HG02610 (cell line): Measurements from ENCODE around the gene TCF4.

Experiments used
- ATAC-seq: cut with Tn5 transposase; IDR thresholded peaks from one replicate; pipeline ENCODE4 v1.9.1; 2021; ENCODE audit warnings: mild to moderate bottlenecking, moderate library complexity; ENCODE audit not compliant: unreplicated experiment

The TCF4 gene

DNA sequence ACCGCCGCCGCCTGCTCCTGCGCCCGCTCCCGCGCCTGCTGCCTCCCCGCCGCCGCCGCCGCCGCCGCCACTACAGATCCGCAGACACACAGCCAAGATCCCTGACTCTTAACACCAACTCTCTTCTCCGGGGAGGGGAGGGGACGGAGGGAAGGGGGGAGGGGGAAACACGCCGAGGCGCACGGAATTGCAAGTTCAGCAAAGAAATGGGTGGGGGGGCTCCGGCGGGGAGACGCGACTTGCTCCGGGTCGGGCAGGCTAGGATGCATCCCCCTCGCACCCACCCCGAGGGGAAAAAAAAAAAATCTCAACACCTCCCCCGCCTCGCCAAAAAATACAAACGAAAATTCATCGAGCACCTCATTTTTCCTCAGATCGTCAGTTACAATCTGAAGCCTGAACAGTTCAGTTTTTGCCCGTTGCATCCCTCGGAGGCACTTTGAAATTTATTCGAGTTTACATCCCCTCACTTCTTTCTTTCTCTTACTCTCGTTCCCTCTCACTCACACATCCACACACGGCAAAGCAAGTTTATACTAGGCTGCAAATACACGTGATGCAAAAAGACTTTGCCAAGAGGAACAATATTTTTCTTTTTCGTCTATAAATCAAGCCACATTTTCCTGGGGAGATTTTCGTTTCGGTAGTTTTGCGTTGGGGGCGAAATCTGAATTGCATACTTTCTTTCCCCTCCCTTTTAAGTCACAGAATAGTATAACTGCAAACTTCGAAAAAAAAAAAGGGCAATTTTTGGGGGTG is at the start of gene TCF4:
Gene TCF4 (minus strand): TSS at position 82 of the 759 bp plus-strand sequence. CDS start 1,076 bp downstream, outside the sequence.
- no peak for ATAC-seq

DNA sequence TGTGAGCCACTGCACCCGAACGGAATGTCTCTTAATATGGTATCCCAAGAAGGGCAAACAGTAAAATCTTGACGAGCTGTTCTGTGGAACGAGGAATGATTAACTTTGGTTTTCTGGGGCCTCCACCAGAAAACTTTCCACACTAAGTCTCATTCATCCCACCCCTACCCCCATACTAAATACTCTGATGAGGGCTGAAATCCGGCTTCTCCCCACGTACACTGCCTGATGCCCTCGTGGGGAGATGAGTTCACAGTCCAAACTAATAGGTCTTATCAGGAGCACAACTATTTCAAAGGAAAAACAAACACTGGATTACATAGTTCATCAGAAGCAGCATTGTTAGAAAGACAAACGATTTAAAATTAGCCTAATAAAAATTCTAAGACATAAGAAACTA is 49.2 kb upstream of the TCF4 start:
- no peak for ATAC-seq

GRCh38 chr18:55635439-55635838 is 47.4 kb upstream of the TCF4 start:
- no peak for ATAC-seq

GRCh38 chr18:55634545-55634944 is 46.6 kb upstream of the TCF4 start:
- no peak for ATAC-seq

- ATAC-seq = no peak
Observed at GRCh38 chr18:55633032-55633431, 45.0 kb upstream of the TCF4 start.

DNA sequence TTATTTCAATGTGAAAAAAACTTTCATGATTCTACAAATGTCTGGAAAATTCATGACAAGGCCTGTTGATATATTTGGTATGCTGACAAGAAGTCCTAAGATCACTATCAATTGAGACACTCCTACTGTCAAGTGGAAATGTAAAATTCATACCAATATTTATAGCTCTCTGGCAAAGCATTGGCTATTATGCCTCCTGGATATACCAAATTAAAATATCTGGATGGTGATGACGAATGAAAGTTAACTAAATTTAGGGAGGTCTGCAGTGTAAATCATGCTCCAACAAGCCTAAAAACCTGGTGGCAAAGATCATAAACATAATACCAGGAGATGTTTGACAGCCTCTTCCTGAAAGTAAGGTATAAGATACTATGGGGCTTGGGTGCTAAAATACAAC is 41.1 kb upstream of the TCF4 start:
- no peak for ATAC-seq

DNA sequence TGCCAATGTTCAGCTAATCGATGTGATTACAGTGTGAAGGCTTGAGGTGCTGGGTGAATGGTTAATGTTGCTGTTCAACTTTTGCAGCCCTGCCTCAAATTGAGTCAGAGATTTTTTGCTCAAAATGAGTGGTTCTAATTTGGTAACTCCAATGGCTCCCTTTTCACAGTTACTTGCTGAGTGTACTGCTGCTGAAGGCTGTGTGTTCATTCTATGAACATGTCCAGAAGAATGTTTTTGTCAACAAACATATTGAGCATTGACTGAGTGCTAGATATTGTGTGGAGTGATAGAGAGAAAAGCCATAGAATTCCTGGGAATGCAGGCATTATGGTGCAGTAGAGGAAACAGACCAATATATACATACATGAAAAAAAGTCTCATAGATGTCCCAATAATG is 39.0 kb upstream of the TCF4 start:
- no peak for ATAC-seq

DNA sequence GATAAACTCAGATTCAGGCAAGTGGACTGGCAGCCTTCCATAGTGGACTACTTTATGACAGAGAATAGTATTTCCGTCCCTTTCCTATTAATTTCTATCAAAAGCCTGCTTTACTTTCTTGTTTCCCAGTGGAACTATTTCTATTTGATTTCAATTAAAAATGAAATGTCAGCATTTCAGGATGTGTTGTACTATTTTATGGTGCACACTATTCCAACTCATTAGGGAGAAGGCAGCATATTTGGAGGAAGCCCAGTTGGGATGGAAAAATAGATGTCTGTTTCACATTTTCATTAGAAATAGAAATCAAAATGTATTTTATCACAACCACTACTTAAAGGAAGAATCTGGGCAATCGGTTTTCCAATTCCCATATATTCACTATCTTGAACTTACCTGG is 37.9 kb upstream of the TCF4 start:
- no peak for ATAC-seq

GRCh38 chr18:55623626-55624025 is 35.6 kb upstream of the TCF4 start:
- no peak for ATAC-seq

GRCh38 chr18:55610506-55610905 is 22.5 kb upstream of the TCF4 start:
- ATAC-seq = no peak

DNA sequence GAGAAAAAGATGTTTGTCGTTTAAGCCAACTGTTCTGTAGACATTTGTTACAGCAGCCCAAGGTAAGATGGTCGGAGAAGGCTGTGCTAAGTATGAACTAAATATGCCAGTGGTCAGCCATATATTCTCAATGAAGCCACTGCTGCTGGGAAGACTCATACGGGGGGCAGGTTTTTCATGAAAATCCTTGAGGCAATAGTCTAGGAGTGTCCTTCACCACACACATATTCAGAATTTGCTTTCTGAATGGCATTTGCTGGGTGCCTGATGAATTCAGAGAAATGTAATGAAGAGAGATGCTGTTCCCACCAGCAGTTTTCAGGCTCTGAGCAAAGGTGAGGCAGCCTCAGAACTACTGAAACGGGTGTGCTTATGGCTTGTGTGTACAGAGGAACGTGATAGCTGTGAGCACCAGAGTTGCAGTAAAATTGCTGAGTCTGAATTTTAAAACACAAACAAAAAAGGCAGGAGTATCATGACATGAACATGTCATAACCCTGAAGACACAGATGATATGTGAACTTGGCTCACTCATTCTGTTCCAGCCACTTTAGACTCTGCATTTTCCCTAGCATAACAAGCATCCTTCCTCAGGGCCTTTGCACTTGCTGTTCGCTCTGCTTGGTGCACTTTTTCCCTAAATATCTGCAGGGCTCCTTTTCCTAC is 21.3 kb upstream of the TCF4 start:
- ATAC-seq = no peak

DNA sequence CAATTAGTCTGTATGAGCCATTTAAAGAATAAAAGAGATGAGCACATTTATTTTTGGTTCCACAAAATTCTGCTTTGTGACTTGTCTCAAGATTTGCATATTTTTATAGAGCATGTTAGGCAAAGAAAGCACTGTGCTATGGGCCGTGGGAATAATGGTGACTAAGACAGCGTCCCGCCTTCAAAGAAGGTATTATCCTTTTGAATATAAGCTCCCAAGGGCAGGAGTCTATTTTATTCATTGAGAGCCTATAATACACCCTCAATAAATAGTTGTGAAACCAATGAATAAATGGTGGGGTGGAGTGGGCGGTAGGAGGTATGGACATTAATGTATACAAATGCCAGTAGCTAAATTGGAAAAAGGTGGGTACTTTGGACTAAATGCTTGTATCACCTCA is 20.5 kb upstream of the TCF4 start:
- no peak for ATAC-seq

DNA sequence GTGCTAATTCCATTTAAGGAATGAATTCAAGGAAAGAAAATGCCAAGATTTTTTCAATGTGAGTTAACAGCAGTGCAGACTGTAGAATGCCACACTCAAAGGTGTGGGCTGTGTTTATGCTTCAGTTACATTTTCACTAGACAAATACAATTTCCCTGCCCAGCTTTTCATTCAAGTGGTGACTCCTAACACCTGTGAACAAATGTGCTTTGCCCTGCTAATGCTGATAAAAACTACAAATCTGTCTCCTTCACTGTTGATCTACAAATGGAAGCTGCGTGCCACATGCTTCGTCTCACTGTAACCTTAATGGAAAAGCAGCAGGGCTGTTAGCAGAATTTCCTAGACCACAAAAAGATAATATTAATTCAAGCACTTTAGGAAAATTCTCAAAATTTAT is 19.8 kb upstream of the TCF4 start:
- no peak for ATAC-seq

GRCh38 chr18:55605733-55606338 is 17.8 kb upstream of the TCF4 start:
- peak; percentile 80 for ATAC-seq

- no peak for ATAC-seq
Observed at GRCh38 chr18:55603775-55604174, 15.8 kb upstream of the TCF4 start.

DNA sequence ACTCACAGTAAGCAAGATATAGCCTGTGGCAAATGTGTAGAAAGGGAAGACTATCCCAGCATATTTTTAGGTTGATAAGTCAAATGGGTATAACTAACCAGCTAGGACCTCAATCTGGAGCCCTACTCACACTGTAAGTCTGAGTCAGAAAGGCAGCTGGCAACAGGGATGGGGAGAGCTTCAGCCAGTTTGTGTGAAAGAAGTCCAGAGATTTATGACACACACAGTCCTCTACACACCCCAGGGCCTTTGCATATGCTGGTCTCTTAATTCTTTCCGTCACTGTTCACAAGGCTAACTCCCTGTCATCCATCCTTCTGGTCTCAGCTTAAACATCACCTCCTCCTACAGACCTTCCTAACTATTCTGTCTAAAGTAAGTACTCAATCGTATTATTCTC is 5.9 kb upstream of the TCF4 start:
- ATAC-seq = no peak

GRCh38 chr18:55592572-55592971 is 4.6 kb upstream of the TCF4 start:
- ATAC-seq = no peak

DNA sequence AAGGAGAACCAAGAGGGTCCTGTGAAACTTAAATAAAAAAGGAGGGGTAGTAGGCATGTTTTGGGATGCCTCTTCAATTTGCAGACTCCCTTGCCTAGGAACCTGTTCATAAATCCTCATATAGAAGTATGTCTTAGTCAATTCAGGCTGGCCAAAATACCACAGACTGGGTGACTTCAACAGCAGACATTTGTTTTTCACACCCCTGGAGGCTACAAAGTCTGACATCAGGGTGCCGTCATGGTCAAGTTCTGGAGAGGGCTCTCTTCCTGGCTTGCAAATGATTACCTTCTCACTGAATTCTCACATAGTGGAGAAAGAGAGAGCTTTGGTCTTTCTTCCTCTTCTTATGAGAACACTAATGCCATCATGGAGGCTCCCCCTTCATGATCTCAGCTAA is 4.1 kb upstream of the TCF4 start:
- ATAC-seq = no peak

DNA sequence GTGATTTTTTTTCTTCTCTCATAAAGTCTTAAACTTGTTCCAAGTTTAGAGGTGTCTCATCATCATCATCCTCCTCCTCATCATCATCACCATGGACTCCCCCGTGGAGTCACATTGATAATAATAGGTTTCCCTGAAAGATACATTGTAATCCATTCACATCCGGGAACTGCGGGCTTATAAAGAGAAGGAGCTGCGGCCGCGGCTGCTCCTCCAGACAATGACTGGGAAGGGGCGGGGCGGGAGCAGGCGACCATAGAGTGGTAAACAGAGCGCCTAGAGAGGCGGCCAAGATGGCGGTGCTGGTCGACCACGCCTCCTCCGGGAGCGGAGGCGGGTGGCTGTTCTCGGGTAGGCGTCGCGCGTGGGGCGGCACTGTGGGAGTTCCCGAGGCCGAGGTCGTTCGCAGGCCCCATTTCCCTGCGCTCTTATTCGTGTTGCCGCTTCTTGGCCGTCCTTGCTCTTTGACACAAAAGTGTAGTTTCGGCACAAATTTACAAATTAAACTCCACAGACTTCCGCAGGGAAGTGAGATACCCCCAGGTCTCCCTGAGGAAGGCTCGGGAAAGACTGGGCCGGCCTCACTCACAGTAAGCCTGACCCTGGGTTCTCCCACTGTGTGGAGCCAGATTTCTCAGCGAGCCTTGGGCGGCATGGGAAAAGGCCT is 1.8 kb upstream of the TCF4 start:
- ATAC-seq = peak; percentile 89

DNA sequence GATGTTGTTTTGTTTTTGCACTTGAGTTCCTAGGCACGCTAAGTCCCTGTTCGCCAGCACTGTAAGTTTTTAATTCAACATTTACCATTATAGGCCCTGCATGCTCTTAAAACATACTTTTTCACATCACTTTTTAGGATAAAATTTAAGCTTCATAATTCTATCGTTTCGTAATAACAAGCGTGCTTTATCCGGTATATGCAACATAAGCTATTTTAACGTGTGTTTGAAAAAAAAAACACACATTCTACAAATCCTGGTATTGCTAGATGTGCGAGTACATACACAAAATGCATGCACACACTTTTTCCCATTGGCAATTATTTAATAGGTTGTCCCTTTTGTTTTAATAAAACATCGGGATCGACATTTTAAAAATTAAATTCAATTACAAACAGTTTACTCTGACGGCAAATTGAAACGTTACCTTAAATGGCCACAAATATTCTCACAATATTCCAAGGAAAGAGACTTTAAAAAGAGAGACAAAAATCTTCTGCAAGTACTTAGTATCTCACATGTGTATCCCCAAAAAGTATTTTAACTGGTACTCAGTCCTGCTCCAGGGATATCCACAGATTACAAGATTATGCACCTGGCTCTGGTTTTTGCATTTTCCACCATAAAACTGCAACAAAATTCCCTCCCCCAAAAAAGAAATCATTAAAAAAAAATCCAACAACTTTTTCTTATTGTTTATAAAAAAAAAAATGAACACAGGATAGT is 1.0 kb upstream of the TCF4 start:
- ATAC-seq = no peak
